GM20000 (cell line): ENCODE measurements around the gene CDCA7.

Source experiments
- DNase-seq: peaks from one replicate; pipeline ENCODE4 v3.0.0; 2012; ENCODE audit warnings: low spot score
- TF ChIP-seq, protein P1 (sequence below): IDR thresholded peaks from 2 replicates; pipeline ENCODE4 v1.5.1; 2012; ENCODE audit warnings: mild to moderate bottlenecking, control low read depth; ENCODE audit errors: extremely low read depth, missing control alignments

The CDCA7 gene

GRCh38 chr2:173404841-173405750 is 50.4 kb downstream of the CDCA7 start:
- TF ChIP-seq, protein P1, sequence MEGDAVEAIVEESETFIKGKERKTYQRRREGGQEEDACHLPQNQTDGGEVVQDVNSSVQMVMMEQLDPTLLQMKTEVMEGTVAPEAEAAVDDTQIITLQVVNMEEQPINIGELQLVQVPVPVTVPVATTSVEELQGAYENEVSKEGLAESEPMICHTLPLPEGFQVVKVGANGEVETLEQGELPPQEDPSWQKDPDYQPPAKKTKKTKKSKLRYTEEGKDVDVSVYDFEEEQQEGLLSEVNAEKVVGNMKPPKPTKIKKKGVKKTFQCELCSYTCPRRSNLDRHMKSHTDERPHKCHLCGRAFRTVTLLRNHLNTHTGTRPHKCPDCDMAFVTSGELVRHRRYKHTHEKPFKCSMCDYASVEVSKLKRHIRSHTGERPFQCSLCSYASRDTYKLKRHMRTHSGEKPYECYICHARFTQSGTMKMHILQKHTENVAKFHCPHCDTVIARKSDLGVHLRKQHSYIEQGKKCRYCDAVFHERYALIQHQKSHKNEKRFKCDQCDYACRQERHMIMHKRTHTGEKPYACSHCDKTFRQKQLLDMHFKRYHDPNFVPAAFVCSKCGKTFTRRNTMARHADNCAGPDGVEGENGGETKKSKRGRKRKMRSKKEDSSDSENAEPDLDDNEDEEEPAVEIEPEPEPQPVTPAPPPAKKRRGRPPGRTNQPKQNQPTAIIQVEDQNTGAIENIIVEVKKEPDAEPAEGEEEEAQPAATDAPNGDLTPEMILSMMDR: no peak
- no peak for DNase-seq

DNA sequence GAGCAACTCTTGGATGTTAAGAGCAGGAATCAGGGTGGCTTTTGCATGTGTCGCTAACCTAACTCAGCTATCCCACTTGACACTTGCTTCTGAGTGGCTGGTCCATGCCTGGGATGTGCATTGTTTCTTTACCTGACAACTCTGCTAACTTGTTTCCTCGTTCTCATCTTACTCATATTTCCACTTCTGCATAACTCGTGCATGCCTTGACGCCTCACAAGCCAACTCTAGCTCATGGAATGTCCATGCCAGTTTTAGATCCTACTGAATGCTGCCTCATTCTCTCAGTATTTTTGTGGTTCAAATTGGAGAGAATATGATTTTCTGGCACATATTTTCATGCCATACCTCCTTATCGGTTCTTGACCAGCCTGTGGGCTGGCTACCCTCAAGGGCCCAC is 52.5 kb downstream of the CDCA7 start:
- no peak for DNase-seq
- TF ChIP-seq, protein P1: no peak

GRCh38 chr2:173407646-173408045 is 53.0 kb downstream of the CDCA7 start:
- TF ChIP-seq, protein P1: no peak
- DNase-seq: no peak

DNA sequence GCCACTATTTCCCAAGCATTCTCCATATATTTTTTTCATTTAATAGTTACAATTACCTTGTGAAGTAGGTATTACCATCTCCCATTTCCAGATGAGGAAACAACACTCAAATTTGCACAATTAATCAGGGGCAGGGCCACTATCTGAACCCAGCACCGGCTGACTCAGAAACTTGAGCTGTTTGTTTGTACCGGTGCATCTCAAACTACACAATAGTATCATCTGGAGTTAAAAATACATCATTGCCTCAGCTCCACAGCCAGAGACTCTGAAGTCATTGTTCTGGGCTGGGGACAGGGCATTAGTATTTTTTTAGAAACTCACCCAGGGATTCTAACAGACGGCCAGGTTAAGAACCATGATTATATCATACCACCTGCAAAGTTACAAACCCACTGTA is 55.9 kb downstream of the CDCA7 start:
- no peak for DNase-seq
- TF ChIP-seq, protein P1: no peak

- no peak for DNase-seq
- TF ChIP-seq, protein P1: no peak
Measured at GRCh38 chr2:173412628-173413027, 58.0 kb downstream of the CDCA7 start.

DNA sequence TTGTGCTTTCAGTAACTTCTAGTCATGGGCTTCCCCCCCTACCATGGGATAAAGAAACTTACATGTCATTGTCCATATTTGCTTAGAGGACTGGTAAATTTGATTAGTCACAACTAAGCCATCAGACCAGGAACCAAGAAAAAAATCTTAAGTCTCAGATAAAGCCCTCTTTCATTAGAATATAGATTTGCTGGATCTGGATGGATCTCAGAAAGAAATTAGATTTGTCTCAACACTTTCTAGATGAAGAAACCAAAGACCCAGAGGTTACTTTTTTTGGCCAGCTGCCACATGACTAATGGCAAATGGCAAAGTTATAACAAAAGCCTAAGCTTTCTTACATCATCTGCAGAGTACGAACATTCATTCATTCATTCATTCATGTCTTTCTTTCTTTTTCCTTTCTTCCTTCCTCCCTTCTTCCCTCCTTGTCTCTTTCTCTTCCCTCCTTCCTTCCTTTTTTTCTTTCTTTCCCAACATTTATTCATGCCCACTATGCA is 60.2 kb downstream of the CDCA7 start:
- TF ChIP-seq, protein P1: no peak
- DNase-seq: no peak
